Fibroblast of villous mesenchyme (primary cell): ENCODE measurements around the gene ADGRA1. TPM values are rescaled to one million over a fixed set of nuclear protein-coding genes. Genes with fewer than 3 reads are reported as not detected.
"Not testable (repeated sequence)": the region's sequence is repeated elsewhere in the genome, so short reads cannot be mapped to it uniquely, and the experiment has no call there.

Source experiments
- DNase-seq: peaks from one replicate; pipeline ENCODE4 v3.0.0-alpha.2; 2010; ENCODE audit warnings: low read depth
- H3K4me3 ChIP-seq: 2 replicates; pipeline ENCODE4 v1.5.1; 2011; ENCODE audit warnings: low read depth, mild to moderate bottlenecking, low read length
- CTCF ChIP-seq: IDR thresholded peaks from 2 replicates; pipeline ENCODE4 v1.5.1; 2012; ENCODE audit warnings: low read depth, mild to moderate bottlenecking, low read length; ENCODE audit not compliant: insufficient read depth
- total RNA-seq: library from RNA; depleted of rRNA; stranded (reverse); fragments of >200 nt; gene quantifications from 2 replicates; pipeline ENCODE4 v1.2.3, GENCODE V29; 2012

Gene ADGRA1
- total RNA-seq, 1 donor, result not detected

GRCh38 chr10:133142523-133143199, 54.9 kb downstream of the ADGRA1 start:
- no peak for DNase-seq

DNA sequence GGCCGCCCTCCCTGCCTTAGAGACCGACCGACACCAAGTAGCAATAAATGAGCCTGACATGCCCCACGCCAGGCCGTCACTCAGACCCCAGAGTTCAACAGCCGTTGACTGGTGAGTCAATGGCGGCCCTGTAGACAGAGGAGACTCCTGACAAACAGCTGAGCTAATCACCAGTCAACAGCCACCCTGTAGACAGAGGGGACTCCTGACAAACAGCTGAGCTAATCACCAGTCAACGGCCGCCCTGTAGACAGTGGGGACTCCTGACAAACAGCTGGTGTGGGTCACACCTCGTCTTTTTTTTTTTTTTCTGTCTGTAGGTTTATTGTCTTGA, 55.4 kb downstream of the ADGRA1 start:
- no peak overlapping the region for H3K4me3 ChIP-seq
- no peak for DNase-seq
- TF ChIP-seq CTCF, result no peak

More at GRCh38 chr10:133142523-133143199, 54.9 kb downstream of the ADGRA1 start:
- H3K4me3 ChIP-seq, result no peak overlapping the region
- no peak for TF ChIP-seq CTCF

- H3K4me3 ChIP-seq, result no peak overlapping the region
- TF ChIP-seq CTCF, result no peak
- DNase-seq, result no peak
Measured at GRCh38 chr10:133143546-133143945, 55.8 kb downstream of the ADGRA1 start.

GRCh38 chr10:133144771-133145170, 57.0 kb downstream of the ADGRA1 start:
- no peak overlapping the region for H3K4me3 ChIP-seq
- no peak for TF ChIP-seq CTCF
- DNase-seq, result no peak

DNA sequence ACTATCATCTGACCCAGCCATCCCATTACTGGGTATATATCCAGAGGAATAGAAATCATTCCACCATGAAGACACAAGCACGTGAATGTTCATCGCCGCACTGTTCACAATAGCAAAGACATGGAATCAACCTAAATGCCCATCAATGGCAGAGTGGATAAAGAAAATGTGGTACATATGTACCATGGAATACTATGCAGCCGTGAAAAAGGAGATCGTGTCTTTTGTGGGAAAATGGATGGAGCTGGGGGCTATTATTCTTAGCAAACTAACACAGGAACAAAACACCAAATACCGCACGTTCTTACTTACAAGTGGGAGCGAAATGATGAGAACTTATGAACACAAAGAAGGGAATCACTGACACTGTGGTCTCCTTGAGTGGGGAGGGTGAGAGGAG, 62.5 kb downstream of the ADGRA1 start:
- DNase-seq, result no peak
- no peak overlapping the region for H3K4me3 ChIP-seq
- TF ChIP-seq CTCF, result no peak

DNA sequence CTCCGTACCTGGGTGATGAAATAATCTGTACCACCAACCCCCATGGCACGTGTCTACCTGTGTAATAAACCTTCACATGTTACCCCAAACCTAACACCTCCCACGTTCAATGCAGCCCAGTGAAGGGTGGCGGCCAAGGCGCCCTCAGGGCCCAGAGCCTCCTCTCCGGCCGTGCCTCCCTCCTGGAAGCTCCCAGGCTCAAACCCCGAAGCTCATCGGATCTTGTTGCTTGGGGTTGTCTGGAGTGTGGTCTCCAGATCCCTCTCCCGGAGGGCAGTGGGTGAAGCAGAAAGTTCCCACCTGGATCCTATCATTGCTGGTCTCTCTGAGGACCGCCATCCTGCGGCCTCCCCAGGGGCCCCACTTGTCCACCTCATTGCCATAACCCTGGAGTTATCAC, 62.9 kb downstream of the ADGRA1 start:
- no peak for TF ChIP-seq CTCF
- H3K4me3 ChIP-seq, result no peak overlapping the region
- no peak for DNase-seq

- DNase-seq, H3K4me3 ChIP-seq: not testable (repeated sequence)
Measured at GRCh38 chr10:133151071-133151470, 63.3 kb downstream of the ADGRA1 start.
